Esophagus (tissue), 2 donors: ENCODE results near the gene PARD6G. TPM values are rescaled to one million over a fixed set of nuclear protein-coding genes. Genes with fewer than 3 reads are reported as not detected.

Experiments used
- H3K27ac ChIP-seq, 2 donors: one replicate each; pipeline ENCODE4 v1.5.1; 2013; ENCODE audit warnings: low read depth in 2 of 2, mild to moderate bottlenecking in 2 of 2, inconsistent platforms in 1 of 2, low read length in 1 of 2, moderate library complexity in 1 of 2
- H3K27me3 ChIP-seq, 2 donors: one replicate each; pipeline ENCODE4 v1.6.1; 2013; ENCODE audit warnings: low read length in 2 of 2, control low read depth in 1 of 2, mild to moderate bottlenecking in 1 of 2; ENCODE audit not compliant: insufficient read depth in 2 of 2, control insufficient read depth in 1 of 2
- H3K36me3 ChIP-seq, 2 donors: one replicate each; pipeline ENCODE4 v1.6.1; 2013; ENCODE audit warnings: low read length in 1 of 2; ENCODE audit not compliant: control insufficient read depth in 2 of 2, insufficient read depth in 2 of 2
- H3K4me1 ChIP-seq, 2 donors: one replicate each; pipeline ENCODE4 v1.6.1; 2013; ENCODE audit warnings: low read length in 1 of 2; ENCODE audit not compliant: control insufficient read depth in 2 of 2, insufficient read depth in 2 of 2
- H3K4me3 ChIP-seq, 2 donors: one replicate each; pipeline ENCODE4 v1.5.1; 2013; ENCODE audit warnings: low read length in 2 of 2, mild to moderate bottlenecking in 2 of 2, low read depth in 1 of 2, moderate library complexity in 1 of 2
- H3K9me3 ChIP-seq, 2 donors: one replicate each; pipeline ENCODE4 v1.6.1; 2013; ENCODE audit warnings: mild to moderate bottlenecking in 2 of 2, low read depth in 1 of 2, low read length in 1 of 2, moderate library complexity in 1 of 2; ENCODE audit not compliant: control insufficient read depth in 2 of 2, insufficient read depth in 1 of 2
- WGBS, 2 donors: extraction: QIAGEN DNeasy Blood & Tissue Kit; methylation state at CpG; one replicate each; pipeline ENCODE4 v1.1.7; 2013; 5-methylcytosine and 5-hydroxymethylcytosine counted together
- polyA plus RNA-seq, 2 donors: library from polyadenylated mRNA; stranded (reverse); fragments of 200-250 nt; gene quantifications; one replicate each; pipeline ENCODE4 v1.2.3, GENCODE V29; 2013
- donor health status: healthy with polysubstance abuse.
- donor health status: Bipolar disorder and iron deficiency.

The PARD6G gene
- polyA plus RNA-seq, 2 donors, result 10.9 to 15.9 TPM

DNA sequence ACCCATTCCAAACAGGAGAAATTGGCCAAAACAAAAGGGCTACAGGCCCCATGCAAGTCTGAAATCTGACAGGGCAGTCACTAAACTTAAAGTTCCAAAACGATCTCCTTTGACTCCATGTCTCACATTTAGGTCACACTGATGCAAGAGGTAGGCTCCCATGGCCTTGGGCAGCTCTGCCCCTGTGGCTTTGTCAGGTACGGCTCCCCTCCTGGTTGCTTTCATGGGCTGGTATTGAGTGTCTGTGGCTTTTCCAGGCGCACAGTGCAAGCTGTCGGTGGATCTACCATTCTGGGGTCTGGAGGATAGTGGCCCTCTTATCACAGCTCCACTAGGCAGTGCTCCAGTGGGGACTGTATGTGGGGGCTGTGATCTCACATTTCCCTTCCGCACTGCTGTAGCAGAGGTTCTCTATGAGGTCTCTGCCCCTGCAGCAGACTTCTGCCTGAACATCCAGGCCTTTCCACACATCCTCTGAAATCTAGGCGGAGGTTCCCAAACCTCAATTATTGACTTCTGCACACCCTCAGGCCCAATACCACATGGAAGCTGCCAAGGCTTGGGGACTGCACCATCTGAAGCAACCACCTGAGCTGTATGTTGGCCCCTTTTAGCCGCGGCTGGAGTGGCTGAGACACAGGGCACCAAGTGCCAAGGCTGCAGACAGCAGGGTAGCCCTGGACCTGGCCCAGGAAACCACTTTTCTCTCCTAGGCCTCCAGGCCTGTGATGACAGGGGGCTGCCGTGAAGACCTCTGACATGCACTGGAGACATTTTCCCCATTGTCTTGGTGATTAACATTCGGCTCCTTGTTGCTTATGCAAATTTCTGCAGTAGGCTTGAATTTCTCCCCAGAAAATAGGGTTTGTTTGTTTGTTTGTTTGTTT, 28.7 kb downstream of the PARD6G start:
- Histone ChIP-seq H3K36me3 (no peaks in the 10 kb centered on the region), H3K4me1 (peaks cover 0 to under 1% of the 10 kb centered on the region in 2 donors), H3K27me3 (no peaks in the 10 kb centered on the region), H3K9me3 (no peaks in the 10 kb centered on the region), H3K4me3 (no peak overlapping the region), H3K27ac (no peak overlapping the region)
- 95 to 96% methylated on average over 10 of the region's 10 CpGs for WGBS, 2 donors

DNA sequence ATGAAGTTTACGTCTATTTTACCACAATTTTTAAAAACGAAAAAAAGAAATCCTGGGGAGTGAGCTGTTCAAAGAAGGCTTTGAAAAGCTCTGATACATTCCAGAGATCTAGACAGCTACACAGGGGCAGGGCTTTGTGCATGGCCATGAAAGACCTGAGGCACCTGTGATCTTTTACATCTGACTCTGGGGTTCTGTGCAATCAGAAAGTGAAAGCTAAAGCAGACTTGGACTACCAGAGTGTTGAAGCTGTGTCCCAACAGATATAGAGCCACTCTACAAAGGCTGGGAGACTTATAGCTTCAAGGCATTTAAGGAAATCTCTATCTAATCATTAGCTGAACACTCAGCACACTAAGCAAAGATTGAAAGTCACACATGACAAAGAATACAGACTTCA, 34.1 kb downstream of the PARD6G start:
- no peak overlapping the region for H3K27ac ChIP-seq
- 67 to 74% methylated on average over 2 of the region's 2 CpGs for WGBS, 2 donors
- no peaks in the 10 kb centered on the region for H3K36me3 ChIP-seq
- no peaks in the 10 kb centered on the region for H3K27me3 ChIP-seq
- no peaks in the 10 kb centered on the region for H3K4me1 ChIP-seq
- H3K4me3 ChIP-seq, result no peak overlapping the region
- no peaks in the 10 kb centered on the region for H3K9me3 ChIP-seq

- WGBS, 2 donors, result 25 to 28% methylated on average over 6 of the region's 6 CpGs
- H3K27me3 ChIP-seq, result no peaks in the 10 kb centered on the region
- H3K4me3 ChIP-seq, result no peak overlapping the region
- no peaks in the 10 kb centered on the region for H3K9me3 ChIP-seq
- H3K27ac ChIP-seq, result peak overlapping the region; percentile 7 to 21
- no peaks in the 10 kb centered on the region for H3K4me1 ChIP-seq
- H3K36me3 ChIP-seq, result no peaks in the 10 kb centered on the region
These were observed 36.8 kb downstream of the PARD6G start for GRCh38 chr18:80210312-80211083.

DNA sequence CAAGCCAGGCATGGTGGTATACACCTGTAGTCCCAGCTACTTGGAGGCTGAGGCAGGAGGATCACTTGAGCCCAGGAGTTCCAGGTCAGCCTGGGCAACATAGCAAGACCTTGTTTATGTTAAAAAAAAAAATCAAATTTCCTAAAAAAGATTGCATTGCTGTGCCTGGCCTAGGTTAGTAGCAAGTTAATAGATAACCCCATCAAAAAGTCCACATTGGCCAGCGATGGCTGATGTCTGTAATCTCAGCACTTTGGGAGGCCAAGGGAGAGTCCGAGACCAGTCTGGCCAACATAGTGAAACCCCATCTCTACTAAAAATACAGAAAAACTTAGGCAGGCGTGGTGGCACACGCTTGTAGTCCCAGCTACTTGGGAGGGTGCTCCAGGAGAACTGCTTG, 38.7 kb downstream of the PARD6G start:
- Histone ChIP-seq H3K27me3 (no peaks in the 10 kb centered on the region), H3K4me3 (no peak overlapping the region), H3K9me3 (no peaks in the 10 kb centered on the region), H3K27ac (no peak overlapping the region), H3K36me3 (no peaks in the 10 kb centered on the region), H3K4me1 (no peaks in the 10 kb centered on the region)
- 88 to 95% methylated on average over 4 of the region's 4 CpGs for WGBS, 2 donors

- 90 to 96% methylated on average over 4 of the region's 4 CpGs for WGBS, 2 donors
- H3K4me3 ChIP-seq, result no peak overlapping the region
- H3K36me3 ChIP-seq, result peaks cover 0 to 11% of the 10 kb centered on the region in 2 donors
- no peaks in the 10 kb centered on the region for H3K9me3 ChIP-seq
- no peaks in the 10 kb centered on the region for H3K4me1 ChIP-seq
- H3K27me3 ChIP-seq, result no peaks in the 10 kb centered on the region
- H3K27ac ChIP-seq, result no peak overlapping the region
These were observed 42.0 kb downstream of the PARD6G start for GRCh38 chr18:80205294-80205693.

- Histone ChIP-seq H3K4me1 (no peaks in the 10 kb centered on the region), H3K36me3 (peaks cover 0 to 11% of the 10 kb centered on the region in 2 donors), H3K27me3 (no peaks in the 10 kb centered on the region), H3K4me3 (no peak overlapping the region), H3K9me3 (no peaks in the 10 kb centered on the region), H3K27ac (no peak overlapping the region)
- 85 to 95% methylated on average over 2 of the region's 2 CpGs for WGBS, 2 donors
These were observed 43.2 kb downstream of the PARD6G start for GRCh38 chr18:80204142-80204541.

DNA sequence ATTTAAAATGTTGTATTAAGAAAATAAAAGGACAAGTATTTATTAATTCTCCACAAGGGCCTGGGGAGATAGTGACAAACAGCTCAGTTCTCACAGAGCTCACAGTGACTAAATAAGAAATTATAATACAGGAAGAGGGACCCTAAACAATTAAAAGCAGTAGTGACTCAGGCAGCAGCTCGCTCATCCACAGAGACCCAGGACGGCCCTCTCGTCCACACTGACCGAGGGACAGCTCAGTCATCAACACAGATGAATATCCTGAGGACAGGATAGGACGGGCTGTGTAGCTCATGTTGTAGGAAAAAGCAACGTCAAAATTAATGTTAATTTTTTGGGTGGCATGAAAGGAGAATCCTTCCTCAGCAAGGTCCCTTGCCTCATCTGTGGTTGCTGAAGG, 44.1 kb downstream of the PARD6G start:
- no peaks in the 10 kb centered on the region for H3K4me1 ChIP-seq
- no peaks in the 10 kb centered on the region for H3K9me3 ChIP-seq
- H3K4me3 ChIP-seq, result no peak overlapping the region
- H3K27ac ChIP-seq, result no peak overlapping the region
- H3K27me3 ChIP-seq, result no peaks in the 10 kb centered on the region
- 81 to 85% methylated on average over 6 of the region's 6 CpGs for WGBS, 2 donors
- H3K36me3 ChIP-seq, result peaks cover 0 to 11% of the 10 kb centered on the region in 2 donors

GRCh38 chr18:80202264-80202998, 44.9 kb downstream of the PARD6G start:
- H3K27ac ChIP-seq, result no peak overlapping the region
- no peaks in the 10 kb centered on the region for H3K4me1 ChIP-seq
- peaks cover 0 to 13% of the 10 kb centered on the region in 2 donors for H3K36me3 ChIP-seq
- H3K4me3 ChIP-seq, result no peak overlapping the region
- no peaks in the 10 kb centered on the region for H3K27me3 ChIP-seq
- H3K9me3 ChIP-seq, result no peaks in the 10 kb centered on the region
- WGBS, 2 donors, result 82 to 86% methylated on average over 12 of the region's 12 CpGs

DNA sequence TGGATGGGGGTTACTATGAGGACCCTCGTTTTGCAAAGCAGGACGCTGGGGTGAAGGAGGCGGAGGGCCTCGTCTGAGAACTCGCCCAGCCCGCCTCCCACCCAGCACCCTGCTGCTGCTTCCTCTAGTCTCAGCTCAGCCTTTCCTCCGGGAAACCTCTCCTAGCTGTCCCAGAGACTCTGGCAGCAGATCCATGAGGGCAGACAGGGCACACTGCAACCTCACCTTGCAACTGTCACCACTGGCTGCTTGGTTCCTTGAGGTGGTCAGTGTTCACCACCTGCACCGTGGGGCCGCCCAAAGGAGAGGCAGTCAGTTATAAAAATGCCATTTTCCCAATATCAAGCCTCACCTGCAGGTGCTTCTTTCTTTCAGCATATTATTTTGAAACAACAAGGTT, 45.6 kb downstream of the PARD6G start:
- Histone ChIP-seq H3K27me3 (no peaks in the 10 kb centered on the region), H3K9me3 (no peaks in the 10 kb centered on the region), H3K36me3 (peaks cover 0 to 13% of the 10 kb centered on the region in 2 donors), H3K4me3 (no peak overlapping the region), H3K27ac (no peak overlapping the region), H3K4me1 (no peaks in the 10 kb centered on the region)
- 78 to 79% methylated on average over 9 of the region's 9 CpGs for WGBS, 2 donors
